ENCODE measurements around the gene NAA10.

GRCh38 chrX:153931748-153932147, 3.1 kb downstream of the NAA10 start:
- TF ChIP-seq CTCF (conservative IDR thresholded peaks at IDR 0.05; ENCODE audit: low read length) (no peak), EZH2phosphoT487 (IDR thresholded peaks at IDR 0.05; ENCODE audit: borderline replicate concordance) (no peak)

Measured in Loucy (cell line).